Fibroblast of skin of right quadriceps (primary cell): ENCODE measurements around the gene SLK.

Experiments used
- DNase-seq: peaks from one replicate; pipeline ENCODE4 v3.0.0-alpha.2; 2013

The SLK gene

DNA sequence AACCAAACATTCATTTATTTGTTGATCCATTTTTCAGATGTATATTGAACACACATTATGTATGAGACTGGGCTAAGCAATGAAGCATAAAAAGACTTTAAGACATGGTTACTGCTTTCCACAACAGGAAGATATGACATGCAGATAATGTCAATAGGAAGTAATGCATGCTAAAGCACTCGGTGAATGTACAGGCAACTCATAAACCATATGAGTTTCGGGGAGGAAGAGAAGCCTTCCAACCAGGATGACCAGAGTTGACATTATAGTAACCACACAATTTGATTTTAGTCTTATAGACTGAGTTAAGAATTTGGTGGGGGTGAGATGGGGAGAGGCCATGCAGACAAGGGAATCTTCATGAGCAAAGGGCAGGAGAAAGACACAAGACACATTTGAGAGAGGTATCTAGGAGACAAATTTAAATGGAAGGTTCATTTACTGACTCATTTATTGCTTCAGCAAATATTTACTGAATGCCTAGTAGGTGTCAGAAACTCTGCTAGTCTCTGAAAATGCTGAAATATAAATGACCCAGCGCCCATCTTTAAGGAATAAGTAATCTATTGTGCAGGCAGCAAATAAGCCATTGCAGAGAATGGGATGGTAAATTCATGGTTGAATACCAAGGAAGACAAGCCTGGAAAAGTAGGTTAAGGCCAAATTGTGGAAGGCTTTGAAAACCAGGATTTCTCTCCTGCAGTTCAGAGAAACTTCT, 19.0 kb upstream of the SLK start:
- no peak for DNase-seq

DNA sequence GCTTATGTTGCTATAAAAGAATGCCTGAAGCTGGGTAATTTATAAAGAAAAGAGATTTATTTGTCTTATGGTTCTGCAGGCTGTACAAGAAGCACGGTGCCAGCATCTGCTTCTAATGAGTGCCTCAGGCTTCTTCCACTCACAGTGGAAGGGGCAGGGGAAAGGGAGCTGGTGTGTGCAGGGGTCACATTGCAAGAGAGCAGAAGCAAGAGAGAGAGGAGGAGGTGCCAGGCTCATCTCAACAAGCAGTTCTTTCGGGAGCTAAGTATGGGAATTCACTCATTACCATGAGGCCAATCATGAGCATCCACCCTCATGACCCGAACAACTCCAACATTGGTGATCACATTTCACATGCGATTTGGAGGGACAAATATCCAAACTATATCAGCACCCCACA, 17.2 kb upstream of the SLK start:
- no peak for DNase-seq

DNA sequence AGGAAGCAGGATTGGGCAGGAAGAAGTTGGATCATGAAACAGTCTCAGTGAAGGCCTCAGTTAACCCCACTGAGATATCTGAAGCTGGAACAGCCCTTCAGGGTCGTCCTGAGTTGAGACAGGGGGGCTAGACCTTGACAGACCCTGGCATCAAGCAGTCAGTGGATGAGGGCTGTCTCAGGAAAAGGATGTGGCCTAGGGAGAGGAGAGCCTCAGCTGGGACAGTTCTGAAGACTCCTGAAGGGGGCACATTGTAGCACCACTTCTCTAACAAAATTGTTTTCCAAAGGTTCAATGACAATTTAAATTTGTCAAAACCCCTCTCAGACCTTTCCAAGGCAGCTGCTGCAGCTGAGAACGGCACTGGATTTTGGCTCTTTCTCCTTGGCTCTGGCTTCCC, 15.8 kb upstream of the SLK start:
- no peak for DNase-seq

DNA sequence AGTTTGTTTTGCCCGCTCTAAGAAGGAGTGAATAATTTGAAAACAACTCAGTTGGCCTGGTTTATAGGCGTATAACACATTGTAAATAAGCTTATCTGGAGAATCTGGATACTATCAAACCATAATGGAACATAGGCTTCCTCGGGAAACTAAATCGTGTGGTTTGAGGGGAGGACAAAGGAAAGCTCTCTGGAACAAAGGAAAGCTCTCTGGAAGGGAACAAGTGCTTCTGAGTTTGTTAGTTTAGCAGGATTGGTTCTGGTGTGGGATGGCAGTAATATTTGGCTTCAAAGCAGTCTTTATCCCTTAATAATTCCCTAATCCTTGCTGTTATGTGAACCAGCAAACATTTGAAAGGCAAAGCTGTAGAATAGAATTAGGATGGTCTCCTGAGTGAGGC, 15.0 kb upstream of the SLK start:
- DNase-seq, result no peak

DNA sequence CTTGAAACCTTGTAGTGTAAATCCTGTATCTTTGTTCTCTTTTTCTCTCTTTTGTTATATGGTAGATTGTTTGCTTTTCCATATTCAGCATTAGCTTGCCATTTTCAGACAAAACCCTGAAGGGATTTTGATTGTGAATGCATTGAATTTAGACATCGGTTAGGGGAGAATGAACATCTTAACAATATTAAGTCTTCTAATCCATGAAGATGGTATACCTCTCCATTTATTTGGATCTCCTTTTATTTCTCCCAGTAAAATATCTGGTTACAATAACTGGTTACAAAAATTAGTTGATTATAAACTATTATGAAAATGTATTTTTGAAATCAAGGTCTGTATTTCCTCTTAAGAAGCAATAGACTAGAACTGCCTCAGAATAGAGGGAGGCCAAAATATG, 12.4 kb upstream of the SLK start:
- DNase-seq, result no peak

- peak; percentile 14 for DNase-seq
These were observed 7.9 kb upstream of the SLK start for GRCh38 chr10:103958996-103959395.

DNA sequence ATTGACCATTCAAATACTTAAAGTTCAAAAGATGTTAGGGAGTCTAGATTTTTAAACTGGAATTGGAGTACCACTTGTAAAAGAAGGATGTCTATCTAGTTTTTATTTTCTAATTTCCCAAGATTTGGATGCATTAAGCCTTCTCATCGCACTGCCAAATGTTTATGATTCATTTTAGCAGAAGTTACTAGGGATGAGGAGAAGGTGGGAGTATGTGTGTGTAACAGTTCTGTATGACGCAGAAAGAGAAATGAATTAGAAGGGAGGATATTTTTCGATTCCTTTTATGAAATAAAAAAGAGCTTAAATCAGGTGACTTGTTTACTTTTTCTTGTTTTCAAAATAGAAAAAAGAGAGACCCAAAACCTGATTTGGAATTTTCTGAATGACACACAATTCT, 6.8 kb upstream of the SLK start:
- no peak for DNase-seq

- DNase-seq, result peak; percentile 14
These were observed 620 bp downstream of the SLK start for GRCh38 chr10:103967448-103968071.

DNA sequence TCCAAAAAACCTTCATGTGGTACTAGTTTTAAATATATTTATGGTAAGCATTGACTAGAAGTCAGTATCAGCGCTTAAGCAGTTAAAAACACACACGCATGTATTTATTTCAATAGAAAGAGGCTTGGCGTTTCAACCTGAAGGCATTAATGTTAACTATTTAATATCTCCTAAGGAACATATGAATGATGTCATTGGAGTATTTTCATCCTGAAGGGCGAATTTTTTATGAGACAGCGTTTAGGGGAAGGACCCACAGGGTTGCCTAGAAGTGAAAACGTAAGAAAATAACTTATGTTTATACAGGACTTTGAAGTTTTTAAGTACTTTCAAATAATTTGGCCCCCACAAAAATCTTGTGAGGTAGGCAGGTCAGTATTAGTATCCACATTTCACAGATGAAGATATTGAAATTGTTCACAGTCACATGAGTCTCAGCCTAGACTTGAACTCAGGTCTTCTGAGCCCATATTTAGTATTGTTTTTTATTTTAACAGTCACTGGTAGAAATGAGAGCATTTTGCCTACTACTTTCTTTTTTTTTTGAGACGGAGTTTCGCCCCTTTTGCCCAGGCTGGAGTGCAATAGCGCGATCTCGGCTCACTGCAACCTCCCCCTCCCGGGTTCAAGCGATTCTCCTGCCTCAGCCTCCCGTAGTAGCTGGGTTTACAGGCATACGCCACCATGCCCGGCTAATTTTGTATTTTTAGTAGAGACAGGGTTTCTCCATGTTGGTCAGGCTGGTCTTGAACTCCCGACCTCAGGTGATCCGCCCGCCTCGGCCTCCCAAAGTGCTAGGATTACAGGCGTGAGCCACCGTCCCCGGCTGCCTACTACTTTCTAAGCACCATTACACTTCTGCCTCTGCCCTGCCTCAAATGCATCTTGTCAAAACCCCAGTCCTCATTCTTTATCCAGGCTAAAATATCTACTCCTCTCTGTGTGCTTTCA, 1.8 kb downstream of the SLK start:
- DNase-seq, result no peak

DNA sequence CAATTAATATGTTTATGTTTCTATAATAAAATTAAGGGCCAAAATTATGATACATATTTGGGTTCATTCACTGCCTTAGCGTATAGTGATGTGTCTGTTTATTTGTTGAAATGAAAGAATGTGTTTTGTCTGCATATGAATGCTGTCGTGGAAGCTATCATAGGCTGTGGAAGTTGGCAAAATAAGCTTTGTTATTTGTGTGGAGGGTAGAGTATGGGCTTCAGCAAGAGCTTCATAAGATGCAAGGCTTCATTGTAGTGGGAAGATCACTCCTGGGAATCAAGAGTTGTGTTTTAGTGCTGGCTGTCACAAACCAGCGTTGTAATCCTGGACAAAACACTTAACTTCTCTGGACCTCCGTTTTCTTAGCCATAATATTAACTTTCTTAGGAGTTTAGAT, 2.5 kb downstream of the SLK start:
- DNase-seq, result no peak

- DNase-seq, result no peak
These were observed 3.1 kb downstream of the SLK start for GRCh38 chr10:103969857-103970627.

DNA sequence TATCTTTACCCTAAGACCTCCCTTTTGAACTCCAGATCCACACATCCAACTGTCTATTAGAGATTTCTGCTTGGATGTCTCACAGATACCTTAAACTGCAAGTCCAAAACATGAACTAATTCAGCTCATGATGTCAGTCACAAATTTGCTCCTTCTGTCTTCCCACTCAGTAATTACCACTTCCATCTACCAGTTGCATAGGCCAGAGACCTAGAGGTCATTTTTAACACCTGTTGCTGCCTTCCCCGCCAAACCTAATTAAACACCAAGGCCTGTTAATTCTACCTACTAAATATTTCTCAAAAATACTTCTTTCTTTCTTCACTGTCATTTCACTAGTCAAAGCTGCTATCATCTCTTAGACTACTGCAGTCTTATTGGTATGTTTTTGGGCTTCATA, 8.2 kb downstream of the SLK start:
- DNase-seq, result no peak

DNA sequence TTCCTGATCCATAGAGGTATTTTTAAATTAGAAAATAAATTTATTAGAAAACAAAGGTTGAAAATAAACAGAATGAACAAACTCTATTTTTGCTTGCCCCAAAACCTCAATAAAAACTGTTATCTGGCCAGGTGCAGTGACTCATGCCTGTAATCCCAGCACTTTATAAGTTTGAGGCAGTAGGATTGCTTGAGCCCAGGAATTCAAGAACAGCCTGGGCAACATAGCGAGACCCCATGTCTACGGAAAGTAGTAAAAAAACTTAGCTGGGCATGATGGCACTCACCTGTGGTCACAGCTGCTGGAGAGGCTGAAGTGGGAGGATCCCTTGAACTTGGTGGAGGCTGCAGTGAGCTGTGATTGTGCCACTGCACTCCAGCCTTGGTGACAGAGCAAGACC, 10.3 kb downstream of the SLK start:
- no peak for DNase-seq

GRCh38 chr10:103979530-103979929, 12.6 kb downstream of the SLK start:
- DNase-seq, result no peak

- DNase-seq, result no peak
These were observed 13.5 kb downstream of the SLK start for GRCh38 chr10:103980288-103980906.

- no peak for DNase-seq
These were observed 15.7 kb downstream of the SLK start for GRCh38 chr10:103982639-103983038.

DNA sequence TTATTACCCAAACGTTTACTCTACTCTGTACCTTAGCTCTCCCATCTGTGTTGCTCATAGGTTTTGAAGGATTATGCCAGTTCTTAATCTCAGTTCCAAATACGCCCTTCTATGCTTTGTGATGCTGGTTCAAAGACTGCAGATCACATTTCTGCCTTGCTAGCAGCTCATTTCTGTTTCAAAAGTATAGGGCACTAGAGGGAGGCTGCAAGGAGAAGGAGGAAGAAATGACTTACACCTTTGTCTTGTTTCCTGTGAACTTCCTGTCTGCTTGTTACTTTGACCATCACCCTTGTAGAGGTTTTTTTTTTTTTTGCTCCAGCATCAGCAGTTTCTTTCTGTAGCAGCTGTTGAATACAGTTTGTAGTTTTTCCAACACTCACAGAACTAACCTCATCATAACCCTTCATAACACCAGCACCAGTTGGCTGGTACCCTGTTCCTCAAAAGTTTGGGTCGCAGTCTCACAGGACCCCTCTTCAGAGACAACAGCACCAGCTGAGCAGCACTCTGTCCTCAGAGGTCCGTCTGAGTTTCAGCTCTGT, 16.5 kb downstream of the SLK start:
- no peak for DNase-seq

DNA sequence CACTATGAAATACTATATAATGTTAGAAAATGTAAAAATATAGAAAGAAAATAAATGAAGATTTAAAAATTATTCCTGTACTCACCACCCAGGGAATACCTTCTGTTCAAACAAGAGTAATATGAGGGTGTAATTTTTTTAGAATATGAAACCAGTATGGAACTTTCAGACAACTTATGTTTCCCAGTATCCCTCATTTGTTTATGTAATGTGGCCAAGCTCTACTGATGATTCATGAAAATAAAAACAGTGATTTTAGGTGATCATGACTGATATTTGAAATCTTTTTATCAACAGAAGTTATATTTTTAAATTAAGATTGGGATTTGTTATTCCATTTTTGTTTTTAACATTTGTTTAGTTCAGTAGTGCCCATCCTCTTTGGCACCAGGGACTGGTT, 18.8 kb downstream of the SLK start:
- no peak for DNase-seq

DNA sequence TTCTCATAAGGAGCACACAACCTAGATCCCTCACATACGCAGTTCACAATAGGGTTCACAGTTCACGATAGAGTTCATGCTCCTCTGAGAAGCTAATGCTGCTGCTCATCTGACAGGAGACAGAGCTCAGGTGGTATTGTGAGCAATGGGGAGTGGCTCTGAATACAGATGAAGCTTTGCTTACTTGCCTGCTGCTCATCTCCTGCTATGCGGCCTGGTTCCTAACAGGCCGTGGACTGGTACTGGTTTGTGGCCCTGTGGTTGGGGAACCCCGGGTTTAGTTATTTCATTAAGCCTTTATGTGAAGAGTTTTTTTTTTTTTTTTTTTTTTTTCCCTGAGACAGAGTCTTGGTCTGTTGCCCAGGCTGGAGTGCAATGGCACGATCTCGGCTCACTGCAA, 19.4 kb downstream of the SLK start:
- no peak for DNase-seq

DNA sequence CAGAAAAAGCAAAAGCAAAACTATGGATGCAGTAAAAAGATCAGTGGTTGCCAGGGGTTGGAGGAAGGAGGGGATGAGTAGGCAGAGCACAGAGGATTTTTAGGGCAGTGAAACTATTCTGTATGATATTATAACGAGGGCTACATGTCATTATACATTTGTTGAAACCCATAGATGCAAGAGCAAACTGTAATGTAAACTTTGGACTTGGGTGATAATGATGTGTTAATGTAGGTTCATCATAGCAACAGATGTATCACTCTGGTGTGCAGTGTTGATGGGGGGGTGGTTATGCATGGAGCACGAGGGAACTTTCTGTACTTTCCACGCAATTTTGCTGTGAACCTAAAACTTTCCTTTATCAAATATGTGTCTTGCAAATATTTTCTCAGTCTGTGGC, 23.2 kb downstream of the SLK start:
- DNase-seq, result no peak

GRCh38 chr10:103990531-103990930, 23.6 kb downstream of the SLK start:
- no peak for DNase-seq

DNA sequence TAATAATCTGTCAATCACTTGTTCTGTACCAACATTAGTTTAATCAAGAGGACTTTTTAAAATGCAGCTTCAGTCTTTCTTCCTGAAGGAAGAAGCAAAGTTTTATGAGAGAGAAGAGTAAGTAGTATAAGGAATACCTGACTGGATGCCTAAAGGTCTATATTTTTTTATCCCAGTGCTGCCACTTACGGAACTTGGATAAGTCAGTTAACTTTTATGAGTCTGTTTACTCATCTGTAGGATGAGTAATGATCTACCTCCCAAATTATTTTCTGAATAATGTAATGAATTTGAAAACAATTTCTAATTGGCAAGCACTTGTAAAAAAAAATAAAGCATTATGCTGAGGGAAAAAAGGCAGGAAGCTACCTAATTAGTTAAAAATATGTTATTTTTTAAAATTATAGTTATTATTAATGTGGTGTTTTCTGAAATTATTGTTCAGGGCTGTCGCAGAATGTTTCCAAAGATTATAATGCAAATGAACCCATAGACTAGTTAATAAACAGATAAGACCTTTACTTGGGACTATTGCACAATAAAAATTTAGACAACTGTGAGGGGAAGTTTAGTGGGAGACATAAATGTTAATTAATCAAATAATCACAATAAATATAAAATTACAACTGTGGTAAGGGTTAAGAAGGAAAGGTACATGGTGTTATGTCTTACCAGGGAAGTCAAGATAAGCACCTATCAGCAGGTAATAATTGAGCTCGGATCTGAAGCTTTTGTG, 24.6 kb downstream of the SLK start:
- no peak for DNase-seq
